Common myeloid progenitor, CD34-positive (primary cell): ENCODE measurements around the gene KLHDC4.

ENCODE experiments used
- CTCF ChIA-PET: fragments of 350-600 bp; sonication (Branson Sonifier 250); formaldehyde crosslinking; loops from one replicate; lab custom pipeline; 2021; ENCODE audit warnings: antibody characterized with exemption; lab: Charles Lee
- POLR2A ChIA-PET: fragments of 350-600 bp; sonication (Branson Sonifier 250); formaldehyde crosslinking; loops from one replicate; lab custom pipeline; 2021; ENCODE audit warnings: antibody characterized with exemption; lab: Charles Lee
- DNase-seq, 3 donors: peaks; one replicate each; pipeline versions ENCODE4 v3.0.0 to v3.0.0-alpha.2; 2013
- H3K27ac ChIP-seq, 2 experiments: 1 replicate in 1 of 2; 2 replicates in 1 of 2; pipeline ENCODE4 v1.7.0; 2013; ENCODE audit warnings: inconsistent platforms in 2 of 2, low read length in 2 of 2, mild to moderate bottlenecking in 2 of 2, low read depth in 1 of 2, moderate library complexity in 1 of 2; ENCODE audit not compliant: severe bottlenecking in 2 of 2, insufficient read depth in 1 of 2, poor library complexity in 1 of 2
- H3K27me3 ChIP-seq, 5 experiments: replicated peaks in 2 of 5; 1 replicate in 3 of 5; 2 replicates in 2 of 5; pipeline versions ENCODE4 v1.6.1 to v1.7.0; 2013; ENCODE audit warnings: low read length in 4 of 5, mild to moderate bottlenecking in 2 of 5, moderate library complexity in 2 of 5, inconsistent platforms in 1 of 5; ENCODE audit not compliant: insufficient read depth in 5 of 5, control insufficient read depth in 4 of 5
- H3K36me3 ChIP-seq, 4 experiments: 1 replicate in 2 of 4; 2 replicates in 2 of 4; pipeline versions ENCODE4 v1.6.1 to v1.7.0; 2013; ENCODE audit warnings: low read length in 3 of 4, control low read depth in 1 of 4, mild to moderate bottlenecking in 1 of 4; ENCODE audit not compliant: control insufficient read depth in 4 of 4, insufficient read depth in 4 of 4
- H3K4me1 ChIP-seq, 4 experiments: 1 replicate in 3 of 4; 2 replicates in 1 of 4; pipeline versions ENCODE4 v1.6.1 to v1.7.1; 2013; ENCODE audit warnings: low read length in 3 of 4, mild to moderate bottlenecking in 3 of 4, control low read depth in 1 of 4, inconsistent platforms in 1 of 4, moderate library complexity in 1 of 4; ENCODE audit not compliant: control insufficient read depth in 4 of 4, insufficient read depth in 4 of 4; ENCODE audit errors: control extremely low read depth in 1 of 4
- H3K4me3 ChIP-seq, 7 experiments: 1 replicate in 4 of 7; 2 replicates in 3 of 7; pipeline versions ENCODE4 v1.5.1 to v1.7.0; 2013; ENCODE audit warnings: mild to moderate bottlenecking in 7 of 7, low read length in 6 of 7, moderate library complexity in 6 of 7, inconsistent platforms in 2 of 7, low read depth in 2 of 7, control low read depth in 1 of 7; ENCODE audit not compliant: insufficient read depth in 4 of 7, control insufficient read depth in 1 of 7; ENCODE audit errors: extremely low read depth in 1 of 7
- H3K9me3 ChIP-seq, 5 experiments: 1 replicate in 4 of 5; 2 replicates in 1 of 5; pipeline versions ENCODE4 v1.6.1 to v1.7.1; 2013; ENCODE audit warnings: low read length in 4 of 5, mild to moderate bottlenecking in 2 of 5, inconsistent platforms in 1 of 5, low read depth in 1 of 5, moderate library complexity in 1 of 5; ENCODE audit not compliant: control insufficient read depth in 4 of 5, insufficient read depth in 2 of 5; ENCODE audit errors: control extremely low read depth in 1 of 5
- WGBS: methylation state at CpG from one replicate; pipeline ENCODE4 v1.1.5; 2013; ENCODE audit not compliant: insufficient coverage; 5-methylcytosine and 5-hydroxymethylcytosine counted together

Gene KLHDC4

GRCh38 chr16:87806641-87807546 lies 41.1 kb upstream of the KLHDC4 start:
- 47% methylated on average over 18 of the region's 25 CpGs for WGBS
- Histone ChIP-seq H3K36me3 (no peaks in the 10 kb centered on the region), H3K4me3 (peak overlapping the region in 2 of 7 experiments; percentile 2 to 15), H3K4me1 (peaks cover 5 to 59% (median 30%) of the 10 kb centered on the region in 4 experiments), H3K27me3 (no peaks in the 10 kb centered on the region), H3K27ac (peak overlapping the region in 1 of 2 experiments; percentile 17), H3K9me3 (no peaks in the 10 kb centered on the region)
- ChIA-PET CTCF (interaction anchor here (1.1 to 3.1 kb wide), 9 partner anchors 9 to 66 kb away, joined by 3 to 24 read pairs (median 4); no protein-coding TSS in a partner anchor), POLR2A (interaction anchor here (0.7 to 1.8 kb wide), 2 partner anchors 9 to 28 kb away, joined by 3 to 9 read pairs; no protein-coding TSS in a partner anchor)
- DNase-seq: peak; percentile 66 to 90 (median 83)

DNA sequence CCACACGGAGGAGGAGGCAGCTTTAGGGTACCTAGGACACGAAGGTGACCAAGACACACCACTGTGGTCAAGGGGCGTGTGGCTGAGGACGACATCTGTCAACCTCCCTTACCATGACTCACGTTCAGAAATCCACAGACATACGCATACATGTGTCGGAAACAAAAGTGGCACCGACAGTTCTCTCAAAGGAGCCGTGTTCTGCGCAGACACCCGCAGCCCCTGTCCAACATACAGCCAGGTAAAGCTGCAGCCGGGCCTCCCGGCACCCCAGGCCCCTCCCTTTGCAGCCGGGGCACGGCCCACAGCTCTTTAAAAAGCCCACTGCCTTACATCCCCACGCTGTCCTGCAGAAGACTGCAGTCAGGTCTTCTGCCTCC lies 40.5 kb upstream of the KLHDC4 start:
- CTCF ChIA-PET: interaction anchor here (1.1 to 3.1 kb wide), 8 partner anchors 10 to 66 kb away, joined by 3 to 24 read pairs (median 6); no protein-coding TSS in a partner anchor
- Histone ChIP-seq H3K27me3 (no peaks in the 10 kb centered on the region), H3K36me3 (no peaks in the 10 kb centered on the region), H3K4me1 (peaks cover 5 to 62% (median 31%) of the 10 kb centered on the region in 4 experiments), H3K9me3 (no peaks in the 10 kb centered on the region), H3K4me3 (peak overlapping the region in 2 of 7 experiments; percentile 2 to 15), H3K27ac (no peak overlapping the region)
- POLR2A ChIA-PET: interaction anchor here (1.8 kb wide), 1 partner anchor 27 kb away, joined by 9 read pairs; no protein-coding TSS in a partner anchor
- 84% methylated on average over 15 of the region's 16 CpGs for WGBS
- DNase-seq: peak in 2 of 3 donors; percentile 23 to 40

DNA sequence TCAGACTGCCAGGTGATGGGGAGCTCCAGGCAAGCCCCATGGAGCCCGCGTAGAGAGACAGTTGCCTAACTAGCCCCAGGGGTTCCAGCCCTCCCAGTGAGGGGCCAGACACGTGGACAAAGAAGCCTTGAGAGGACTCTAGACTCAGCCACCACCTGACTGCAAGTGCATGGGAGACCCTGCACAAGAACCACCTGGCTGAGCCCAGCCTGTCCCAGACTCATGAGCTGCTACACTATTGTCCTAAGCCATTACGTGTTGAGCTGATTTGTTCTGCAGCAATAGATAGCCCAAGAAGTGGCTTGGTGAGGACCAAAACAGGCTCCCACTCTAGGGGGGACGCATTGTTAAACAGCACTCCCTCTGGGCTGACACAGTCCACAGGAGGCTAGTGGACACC lies 37.6 kb upstream of the KLHDC4 start:
- Histone ChIP-seq H3K9me3 (peaks cover 0 to 2% (median 0%) of the 10 kb centered on the region in 5 experiments), H3K4me1 (peaks cover 0 to 35% (median 20%) of the 10 kb centered on the region in 4 experiments), H3K27me3 (no peaks in the 10 kb centered on the region), H3K4me3 (no peak overlapping the region), H3K36me3 (no peaks in the 10 kb centered on the region), H3K27ac (no peak overlapping the region)
- WGBS: 100% methylated on average over 5 of the region's 5 CpGs
- ChIA-PET POLR2A (no interaction called here), CTCF (interaction anchor here (1.1 to 2.4 kb wide), 4 partner anchors 11 to 24 kb away, joined by 3 to 6 read pairs (median 6); no protein-coding TSS in a partner anchor)
- no peak for DNase-seq

- 88% methylated on average over 3 of the region's 8 CpGs for WGBS
- H3K9me3 ChIP-seq: peaks cover 0 to 2% (median 0%) of the 10 kb centered on the region in 5 experiments
- ChIA-PET POLR2A (interaction anchor here (0.6 kb wide), 1 partner anchor 35 kb away, joined by 6 read pairs; no protein-coding TSS in a partner anchor), CTCF (interaction anchor here (1.2 to 2.4 kb wide), 2 partner anchors 21 to 24 kb away, joined by 3 to 5 read pairs; no protein-coding TSS in a partner anchor)
- H3K27ac ChIP-seq: no peak overlapping the region
- H3K4me3 ChIP-seq: no peak overlapping the region
- no peaks in the 10 kb centered on the region for H3K36me3 ChIP-seq
- no peaks in the 10 kb centered on the region for H3K27me3 ChIP-seq
- peak in 1 of 3 donors; percentile 25 for DNase-seq
- peaks cover 0 to 31% (median 20%) of the 10 kb centered on the region in 4 experiments for H3K4me1 ChIP-seq
These were observed 36.9 kb upstream of the KLHDC4 start for GRCh38 chr16:87802670-87803069.

DNA sequence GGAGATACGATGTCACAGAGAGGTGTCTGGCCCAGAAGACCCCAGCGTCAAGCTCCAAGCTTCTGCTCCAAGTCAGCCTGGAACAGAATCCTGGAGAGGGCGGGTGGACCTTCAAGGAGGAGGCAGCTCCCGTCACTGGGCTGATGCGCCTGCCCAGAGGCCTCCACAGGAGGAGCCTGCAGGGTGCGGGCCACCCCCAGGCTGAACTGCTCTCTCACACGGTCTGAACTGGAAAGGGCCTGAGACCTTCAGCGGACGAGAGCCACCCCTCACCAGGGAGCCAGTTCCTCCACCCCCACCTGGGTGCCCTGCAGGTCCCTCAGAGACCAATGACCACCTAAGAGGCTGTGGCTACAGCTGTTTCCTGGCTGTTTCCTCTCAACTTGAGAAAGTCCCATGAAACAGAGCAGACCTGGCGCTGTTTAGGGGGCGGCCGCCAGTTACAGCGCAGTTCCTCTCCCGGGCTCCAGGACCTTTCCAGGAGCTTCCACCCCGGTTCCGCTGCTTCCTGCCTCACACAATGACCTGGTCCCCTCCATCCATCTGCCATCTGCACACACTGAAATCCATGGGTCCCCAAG lies 36.0 kb upstream of the KLHDC4 start:
- Histone ChIP-seq H3K27me3 (no peaks in the 10 kb centered on the region), H3K36me3 (no peaks in the 10 kb centered on the region), H3K9me3 (peaks cover 0 to 2% (median 0%) of the 10 kb centered on the region in 5 experiments), H3K4me3 (no peak overlapping the region), H3K27ac (no peak overlapping the region), H3K4me1 (peaks cover 0 to 24% (median 16%) of the 10 kb centered on the region in 4 experiments)
- ChIA-PET CTCF (interaction anchor here (0.7 to 2.4 kb wide), 4 partner anchors 10 to 23 kb away, joined by 3 to 5 read pairs (median 4); no protein-coding TSS in a partner anchor), POLR2A (interaction anchor here (0.8 kb wide), 1 partner anchor 22 kb away, joined by 3 read pairs; no protein-coding TSS in a partner anchor)
- DNase-seq: peak in 2 of 3 donors; percentile 25 to 50
- WGBS: 77% methylated on average over 16 of the region's 16 CpGs

GRCh38 chr16:87800497-87800896 lies 34.7 kb upstream of the KLHDC4 start:
- ChIA-PET CTCF (no interaction called here), POLR2A (no interaction called here)
- WGBS: 99% methylated on average over 6 of the region's 6 CpGs

More at GRCh38 chr16:87800497-87800896, 34.7 kb upstream of the KLHDC4 start:
- H3K27ac ChIP-seq: no peak overlapping the region
- H3K36me3 ChIP-seq: no peaks in the 10 kb centered on the region
- H3K9me3 ChIP-seq: peaks cover 0 to 2% (median 0%) of the 10 kb centered on the region in 5 experiments
- H3K27me3 ChIP-seq: no peaks in the 10 kb centered on the region
- DNase-seq: no peak
- H3K4me3 ChIP-seq: no peak overlapping the region
- peaks cover 0 to 13% (median 4%) of the 10 kb centered on the region in 4 experiments for H3K4me1 ChIP-seq
